HG02840 (cell line): Measurements from ENCODE around the gene SLC25A27.

Source experiments
- ATAC-seq: cut with Tn5 transposase; IDR thresholded peaks from one replicate; pipeline ENCODE4 v1.9.1; 2021; ENCODE audit warnings: mild to moderate bottlenecking, moderate library complexity, moderate number of reproducible peaks; ENCODE audit not compliant: unreplicated experiment, low FRiP score

SLC25A27 gene

DNA sequence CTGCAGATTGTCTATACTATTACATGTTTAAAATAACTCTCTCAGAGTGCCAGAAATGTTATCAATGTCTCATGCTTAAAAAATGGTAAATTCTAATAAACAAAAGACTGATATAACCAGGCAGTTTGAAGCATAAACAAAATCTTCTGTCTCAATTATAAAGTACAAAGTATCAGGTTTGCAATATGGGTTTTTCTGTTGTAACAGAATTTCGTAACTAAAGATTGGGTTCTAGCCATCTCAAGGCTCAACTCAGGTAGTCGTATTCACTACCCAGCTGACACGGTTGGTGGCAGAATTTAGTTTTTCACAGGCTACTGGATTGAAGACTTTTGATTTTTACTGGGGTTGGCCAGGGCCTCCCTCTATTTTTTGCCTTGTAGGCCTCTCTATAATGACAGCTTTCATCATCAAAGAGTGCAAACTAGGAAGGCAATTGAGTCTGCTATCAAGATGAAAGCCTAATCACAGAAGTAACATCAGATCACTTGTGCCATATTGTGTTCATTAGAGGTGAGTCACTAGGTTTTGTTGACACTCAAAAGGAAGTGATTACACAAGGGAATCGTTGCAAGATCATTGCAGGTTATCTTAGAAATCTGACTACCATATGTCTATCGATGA lies 3.8 kb upstream of the SLC25A27 start:
- no peak for ATAC-seq

DNA sequence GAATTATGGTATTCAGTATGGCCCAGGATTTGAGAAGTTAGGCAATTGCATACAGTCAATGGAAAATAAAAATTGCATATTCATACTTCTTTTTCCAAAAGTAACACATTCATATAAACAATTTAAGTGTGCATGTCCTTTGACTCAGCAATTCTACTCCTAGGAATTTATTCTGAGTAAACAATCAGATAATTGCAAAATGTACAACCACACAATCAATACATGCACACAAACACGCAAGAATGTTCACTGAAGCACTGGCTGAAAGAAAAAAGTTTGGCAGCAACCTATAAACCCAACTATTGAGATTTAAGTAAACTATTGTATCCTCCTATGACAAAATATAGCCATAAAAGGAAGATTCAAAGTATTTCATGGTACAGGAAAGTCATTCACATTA lies 1.8 kb upstream of the SLC25A27 start:
- no peak for ATAC-seq

DNA sequence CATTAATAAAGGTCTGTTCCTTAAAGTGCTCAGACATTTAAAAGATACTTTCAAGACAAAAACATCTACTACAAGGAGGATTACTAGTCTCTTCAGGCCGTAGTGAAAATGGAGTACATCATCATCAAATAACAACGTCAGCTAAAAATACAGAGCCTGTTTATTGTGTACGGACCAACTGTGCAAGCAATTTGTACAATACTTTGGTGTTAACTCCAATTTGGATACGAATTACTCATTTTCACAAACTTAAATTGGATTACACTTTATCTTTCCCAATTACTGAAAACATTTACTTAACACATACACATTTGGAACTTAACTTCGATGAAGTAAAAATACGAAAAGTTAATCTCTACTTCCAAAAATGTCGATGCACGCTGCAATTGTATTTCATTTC lies 959 bp upstream of the SLC25A27 start:
- ATAC-seq = no peak

DNA sequence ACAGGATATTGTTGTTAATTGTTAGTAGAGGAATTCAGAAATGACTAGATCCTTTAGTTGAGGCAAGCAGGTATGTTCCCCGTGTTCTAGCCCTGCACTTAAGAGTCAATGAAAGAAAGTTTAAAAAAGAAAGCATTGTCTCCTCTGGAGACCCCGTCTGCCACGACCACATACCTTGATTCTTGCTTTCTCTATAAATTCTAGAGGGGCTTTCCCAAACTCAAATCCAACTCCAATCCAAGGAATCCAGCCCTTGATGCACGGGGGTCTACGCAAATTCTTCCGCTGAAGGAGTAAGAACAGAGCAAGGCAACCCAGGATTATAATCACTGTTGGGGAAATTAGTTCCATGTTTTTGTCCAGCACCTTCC lies 558 bp upstream of the SLC25A27 start:
- ATAC-seq = no peak

DNA sequence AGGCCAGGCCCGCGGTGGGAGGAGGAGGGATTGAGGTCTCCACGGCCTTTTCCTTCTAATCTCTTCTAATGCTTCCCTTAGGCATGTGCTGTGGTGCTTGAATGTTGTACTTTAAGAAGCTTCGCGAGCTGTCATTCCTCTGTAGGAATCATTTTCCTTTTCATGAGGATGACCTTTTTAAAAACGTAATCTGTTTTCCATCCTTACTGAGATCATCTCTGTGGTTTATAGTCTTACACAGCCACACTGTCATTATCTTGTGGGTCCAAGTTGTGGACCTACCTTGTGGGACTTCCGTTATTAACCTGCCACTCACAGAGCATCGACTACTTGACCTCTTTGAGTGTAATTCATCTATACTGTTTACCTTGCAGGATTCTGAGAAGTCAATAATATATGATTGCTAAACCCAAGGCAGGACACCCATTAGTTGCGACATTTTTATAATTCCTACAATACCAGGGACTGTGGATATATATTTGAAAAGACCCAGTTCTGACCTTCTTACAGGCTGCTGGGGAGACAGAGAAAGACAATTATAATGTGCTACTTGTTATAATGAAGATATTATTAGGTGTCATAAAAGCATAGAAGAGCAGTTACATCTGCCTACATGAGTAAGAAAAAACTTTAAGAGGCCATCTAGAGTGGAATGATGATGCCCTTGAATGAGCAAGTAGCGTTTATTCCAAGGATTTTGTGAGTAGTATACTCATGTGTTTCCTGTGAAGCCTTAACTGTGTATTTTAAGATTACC lies 842 bp downstream of the SLC25A27 start:
- no peak for ATAC-seq

DNA sequence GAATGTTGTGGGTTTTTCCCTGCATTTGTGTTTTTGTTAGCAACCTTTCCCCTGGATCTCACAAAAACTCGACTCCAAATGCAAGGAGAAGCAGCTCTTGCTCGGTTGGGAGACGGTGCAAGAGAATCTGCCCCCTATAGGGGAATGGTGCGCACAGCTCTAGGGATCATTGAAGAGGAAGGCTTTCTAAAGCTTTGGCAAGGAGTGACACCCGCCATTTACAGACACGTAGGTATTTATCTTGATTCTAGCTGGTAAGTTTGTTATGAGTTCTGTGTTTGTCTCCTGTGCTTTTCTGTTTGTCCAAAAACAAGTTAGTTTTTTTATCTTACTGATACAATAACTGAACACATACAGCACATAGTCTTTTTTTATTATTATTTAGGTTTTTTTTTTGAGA lies 3.0 kb downstream of the SLC25A27 start:
- no peak for ATAC-seq

DNA sequence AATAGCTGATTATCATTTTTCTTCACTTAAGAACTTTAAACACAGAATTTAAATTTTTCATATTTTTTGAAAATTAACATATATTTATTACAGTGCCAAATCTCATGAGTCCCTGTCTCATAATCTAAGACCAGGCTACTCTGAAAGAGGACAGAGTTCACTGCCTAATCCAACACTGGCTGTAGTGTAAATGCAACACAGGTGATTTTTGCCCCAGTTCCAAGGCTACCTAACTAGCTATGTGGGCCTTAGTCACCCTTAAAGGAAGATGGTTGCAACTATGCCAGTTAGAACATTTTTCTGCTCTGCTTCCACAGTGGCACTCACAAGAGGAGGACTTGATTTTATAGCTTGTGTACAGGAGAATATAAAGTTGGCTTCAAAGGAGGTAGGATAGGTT lies 4.9 kb downstream of the SLC25A27 start:
- ATAC-seq = no peak

DNA sequence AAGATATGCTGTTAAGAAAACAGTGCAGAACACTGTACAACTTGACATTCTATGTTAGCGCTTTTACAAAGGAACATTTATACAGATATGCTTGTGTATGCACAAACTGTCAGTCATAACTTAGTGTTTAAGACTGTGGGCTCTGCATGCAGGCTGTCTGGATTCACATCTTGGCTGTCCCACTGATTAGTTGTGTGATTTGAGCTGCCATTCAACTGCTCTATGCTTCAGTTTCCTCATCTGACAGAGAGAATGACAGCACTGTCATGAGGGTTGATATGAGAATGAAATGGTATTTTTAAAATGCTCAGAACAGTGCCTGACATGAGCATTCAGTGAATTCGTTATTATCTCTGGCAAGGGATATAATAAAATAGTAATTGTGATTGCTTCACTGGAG lies 8.7 kb downstream of the SLC25A27 start:
- no peak for ATAC-seq

DNA sequence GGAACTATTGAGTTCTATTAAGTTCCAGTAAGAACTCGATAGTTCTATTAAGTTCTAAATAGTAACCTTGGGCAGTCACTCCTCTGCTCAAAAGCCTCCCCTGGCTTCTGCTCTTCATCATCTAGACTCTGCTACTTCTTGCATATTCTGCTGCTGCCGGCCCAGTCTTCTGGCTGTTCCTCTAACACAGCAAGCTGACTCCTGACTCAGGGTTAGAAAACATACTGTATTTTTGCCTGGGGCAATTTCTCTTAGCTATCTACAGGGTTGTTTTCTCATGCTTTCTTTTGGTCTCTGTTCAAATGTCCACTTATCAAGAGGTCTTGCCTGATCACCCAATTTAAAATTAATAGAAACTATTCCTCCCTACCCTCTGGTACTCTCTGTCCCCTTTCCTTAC lies 14.6 kb downstream of the SLC25A27 start:
- no peak for ATAC-seq

DNA sequence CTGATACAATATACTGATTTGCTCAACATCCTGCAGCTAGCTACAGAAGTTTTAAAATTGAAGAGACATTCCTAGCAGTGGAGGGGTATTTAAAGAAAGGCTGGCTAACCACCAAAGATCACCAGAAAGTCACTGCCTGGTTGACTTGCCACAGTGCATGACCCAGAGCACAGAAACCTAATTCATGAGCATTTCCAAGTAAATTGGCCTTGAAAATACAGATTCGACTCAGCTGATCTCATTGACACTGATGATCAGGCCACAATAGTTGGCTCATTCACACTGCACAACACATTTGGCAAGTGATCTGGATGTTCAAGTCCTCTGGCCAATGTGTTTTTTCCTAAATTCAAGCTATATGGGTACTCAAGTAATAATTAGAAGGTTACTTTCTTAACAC lies 21.6 kb downstream of the SLC25A27 start:
- ATAC-seq = no peak

DNA sequence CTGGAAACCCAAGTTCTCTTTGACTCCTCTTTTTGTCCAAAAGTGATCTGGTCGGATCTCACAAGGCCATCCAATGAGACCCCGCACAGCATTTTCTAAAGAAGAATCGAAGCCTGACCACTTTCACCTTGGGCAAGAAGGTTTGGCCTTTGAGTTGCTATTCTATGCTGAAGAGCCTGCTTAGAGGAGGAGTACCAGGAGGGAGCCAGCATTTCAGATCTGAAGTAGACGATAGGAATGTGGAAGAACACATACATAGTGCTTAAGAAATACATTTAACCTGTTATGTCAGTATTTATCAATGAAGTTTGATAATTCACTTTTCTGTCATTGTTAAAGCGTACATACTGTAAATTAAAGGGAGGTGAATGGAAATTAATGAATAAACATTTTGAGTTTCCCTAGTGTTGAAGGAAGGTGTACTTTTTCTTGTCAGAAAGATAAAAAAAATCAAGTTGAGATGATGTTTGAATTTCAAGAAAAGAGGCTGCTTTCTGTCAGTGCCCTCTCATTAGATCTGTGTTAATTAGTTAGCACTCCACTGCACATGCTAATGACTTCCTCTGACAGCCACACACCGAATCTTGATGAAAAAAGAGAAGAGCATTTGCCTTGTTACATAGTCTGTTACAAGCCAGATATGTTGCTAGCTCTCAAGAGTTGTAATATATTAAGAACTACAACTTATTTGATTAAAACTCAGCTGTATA lies 24.0 kb downstream of the SLC25A27 start:
- no peak for ATAC-seq

DNA sequence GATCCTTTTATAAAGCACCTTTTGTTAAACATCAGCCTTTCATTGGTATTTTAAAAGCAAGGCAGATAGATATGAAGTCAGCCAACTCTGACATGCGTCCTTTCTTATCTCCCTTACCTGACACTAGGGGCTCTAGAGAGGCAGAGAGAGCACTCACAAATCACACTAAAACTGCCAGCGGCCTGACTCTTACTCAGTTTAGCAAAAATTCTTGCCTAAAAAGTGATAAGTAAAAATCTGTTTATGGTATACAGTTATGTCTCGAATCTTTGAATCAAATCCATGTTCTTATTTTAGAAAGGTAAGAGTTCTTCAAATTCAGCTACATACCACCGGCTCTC lies 24.5 kb downstream of the SLC25A27 start:
- no peak for ATAC-seq

DNA sequence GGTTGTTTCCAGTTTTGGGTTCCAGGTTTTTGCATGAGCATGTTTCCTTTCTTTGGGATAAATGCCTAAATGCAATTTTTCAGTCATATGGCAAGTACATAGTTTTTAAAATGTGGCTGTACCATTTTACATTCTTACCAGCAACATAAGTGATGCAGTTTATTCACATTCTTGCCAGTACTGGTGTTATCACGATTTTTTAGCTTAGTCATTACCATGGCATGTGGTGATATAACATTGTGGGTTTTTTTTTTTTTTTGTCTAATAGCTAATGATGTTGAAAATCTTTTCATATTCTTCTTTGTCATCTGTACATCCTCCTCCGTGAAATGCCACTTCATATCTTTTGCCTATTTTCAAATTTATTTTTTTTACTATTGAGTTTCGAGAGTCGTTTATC lies 32.0 kb downstream of the SLC25A27 start:
- no peak for ATAC-seq

DNA sequence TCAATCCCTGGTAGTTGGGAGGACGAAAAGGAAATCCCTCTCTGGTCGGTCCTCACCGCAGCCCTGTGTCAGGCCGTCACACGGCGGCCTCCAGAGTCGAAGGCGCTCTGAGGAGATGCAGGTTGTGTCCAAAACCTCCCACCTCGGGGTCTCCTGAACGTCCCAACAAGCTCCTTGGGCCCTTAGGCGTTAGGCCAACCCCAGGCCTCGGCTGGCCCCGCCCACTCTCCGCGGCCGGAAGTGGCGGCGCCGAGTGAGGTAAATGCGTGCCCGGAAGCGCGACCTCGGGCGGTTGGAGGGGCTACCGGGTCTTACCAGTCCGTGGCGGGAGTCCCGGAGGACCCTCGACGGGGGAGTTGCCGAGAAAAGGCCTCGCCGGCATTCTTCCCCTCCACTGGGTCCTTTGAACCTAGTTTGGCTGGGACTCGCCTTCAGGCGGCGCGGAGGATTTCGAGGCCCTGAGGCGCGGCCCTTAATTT lies 34.9 kb downstream of the SLC25A27 start, which contains the start of gene TDRD6:
Gene TDRD6, plus strand, starts transcription at position 267 of the 479 bp plus-strand sequence. CDS start 244 bp downstream, outside the sequence.
- no peak for ATAC-seq

DNA sequence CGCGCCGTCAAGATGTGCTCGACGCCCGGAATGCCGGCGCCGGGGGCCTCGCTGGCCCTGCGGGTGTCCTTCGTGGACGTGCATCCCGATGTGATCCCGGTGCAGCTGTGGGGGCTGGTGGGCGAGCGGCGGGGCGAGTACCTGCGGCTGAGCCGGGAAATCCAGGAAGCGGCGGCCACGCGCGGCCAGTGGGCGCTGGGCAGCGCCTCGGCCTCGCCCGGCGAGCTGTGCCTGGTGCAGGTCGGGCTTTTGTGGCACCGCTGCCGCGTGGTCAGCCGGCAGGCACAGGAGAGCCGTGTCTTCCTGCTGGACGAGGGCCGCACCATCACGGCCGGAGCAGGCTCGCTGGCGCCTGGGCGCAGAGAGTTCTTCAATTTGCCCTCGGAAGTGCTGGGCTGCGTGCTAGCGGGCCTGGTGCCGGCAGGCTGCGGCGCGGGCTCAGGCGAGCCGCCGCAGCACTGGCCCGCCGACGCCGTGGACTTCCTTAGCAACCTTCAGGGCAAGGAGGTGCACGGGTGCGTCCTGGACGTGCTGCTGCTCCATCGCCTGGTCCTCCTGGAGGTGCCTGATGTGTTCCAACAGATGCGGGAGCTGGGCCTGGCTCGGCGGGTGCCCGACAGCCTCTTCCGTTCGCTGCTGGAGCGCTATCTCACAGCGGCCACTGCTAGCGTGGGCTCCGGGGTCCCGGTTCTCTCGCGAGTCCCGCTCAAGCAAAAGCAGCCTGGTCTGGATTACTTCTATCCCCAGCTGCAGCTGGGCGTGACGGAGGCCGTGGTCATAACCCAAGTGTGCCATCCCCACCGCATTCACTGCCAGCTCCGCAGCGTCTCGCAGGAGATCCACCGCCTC lies 35.6 kb downstream of the SLC25A27 start:
- no peak for ATAC-seq

DNA sequence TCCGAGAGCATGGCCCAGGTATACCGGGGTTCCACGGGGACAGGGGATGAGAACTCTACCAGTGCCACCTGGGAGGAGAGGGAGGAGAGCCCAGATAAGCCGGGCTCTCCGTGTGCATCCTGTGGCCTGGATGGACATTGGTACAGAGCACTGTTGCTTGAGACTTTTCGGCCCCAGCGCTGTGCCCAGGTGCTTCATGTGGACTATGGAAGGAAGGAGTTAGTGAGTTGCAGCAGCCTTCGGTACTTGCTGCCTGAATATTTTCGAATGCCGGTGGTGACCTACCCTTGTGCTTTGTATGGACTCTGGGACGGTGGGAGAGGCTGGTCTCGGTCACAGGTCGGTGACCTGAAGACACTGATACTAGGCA lies 36.2 kb downstream of the SLC25A27 start:
- no peak for ATAC-seq

DNA sequence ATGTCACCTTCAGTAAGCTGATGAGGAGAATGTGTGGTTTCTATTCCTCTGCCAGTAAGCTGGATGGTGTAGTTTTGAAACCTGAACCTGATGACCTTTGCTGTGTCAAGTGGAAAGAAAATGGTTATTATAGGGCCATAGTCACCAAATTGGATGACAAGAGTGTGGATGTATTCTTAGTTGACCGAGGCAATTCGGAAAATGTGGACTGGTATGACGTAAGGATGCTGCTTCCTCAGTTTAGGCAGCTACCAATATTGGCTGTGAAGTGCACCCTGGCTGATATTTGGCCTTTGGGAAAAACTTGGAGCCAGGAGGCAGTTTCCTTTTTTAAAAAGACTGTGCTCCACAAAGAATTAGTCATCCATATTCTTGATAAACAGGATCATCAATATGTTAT lies 36.9 kb downstream of the SLC25A27 start:
- ATAC-seq = no peak

DNA sequence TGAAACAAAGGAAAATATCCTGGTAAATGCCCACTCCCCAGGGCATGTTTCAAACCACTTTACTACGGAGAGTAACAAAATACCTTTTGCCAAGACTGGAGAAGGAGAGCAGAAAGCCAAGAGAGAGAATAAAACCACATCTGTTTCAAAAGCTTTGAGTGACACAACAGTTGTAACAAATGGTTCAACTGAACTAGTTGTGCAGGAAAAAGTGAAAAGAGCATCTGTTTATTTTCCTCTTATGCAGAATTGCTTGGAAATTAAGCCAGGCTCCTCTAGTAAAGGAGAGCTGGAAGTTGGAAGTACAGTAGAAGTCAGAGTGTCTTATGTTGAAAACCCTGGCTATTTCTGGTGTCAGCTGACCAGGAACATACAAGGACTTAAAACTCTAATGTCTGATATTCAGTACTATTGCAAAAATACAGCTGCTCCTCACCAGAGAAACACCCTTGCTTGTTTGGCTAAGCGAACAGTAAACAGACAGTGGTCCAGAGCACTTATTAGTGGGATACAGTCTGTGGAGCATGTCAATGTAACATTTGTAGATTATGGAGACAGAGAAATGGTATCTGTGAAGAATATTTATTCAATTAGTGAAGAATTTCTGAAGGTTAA lies 37.5 kb downstream of the SLC25A27 start:
- ATAC-seq = no peak

DNA sequence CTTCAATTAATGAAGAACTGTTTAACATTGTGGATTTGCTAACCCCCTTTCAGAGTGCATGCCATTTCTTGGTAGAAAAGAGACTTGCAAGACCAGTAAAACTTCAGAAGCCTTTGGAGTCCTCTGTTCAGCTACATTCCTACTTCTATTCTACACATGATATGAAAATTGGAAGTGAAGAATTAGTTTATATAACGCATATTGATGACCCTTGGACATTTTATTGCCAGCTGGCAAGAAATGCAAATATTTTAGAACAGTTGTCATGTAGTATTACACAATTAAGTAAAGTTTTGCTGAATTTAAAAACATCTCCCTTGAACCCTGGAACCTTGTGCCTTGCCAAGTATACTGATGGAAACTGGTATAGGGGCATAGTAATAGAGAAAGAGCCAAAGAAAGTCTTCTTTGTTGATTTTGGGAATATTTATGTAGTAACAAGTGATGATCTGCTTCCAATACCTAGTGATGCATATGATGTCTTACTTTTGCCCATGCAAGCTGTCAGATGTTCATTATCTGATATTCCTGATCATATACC lies 38.2 kb downstream of the SLC25A27 start:
- ATAC-seq = no peak

DNA sequence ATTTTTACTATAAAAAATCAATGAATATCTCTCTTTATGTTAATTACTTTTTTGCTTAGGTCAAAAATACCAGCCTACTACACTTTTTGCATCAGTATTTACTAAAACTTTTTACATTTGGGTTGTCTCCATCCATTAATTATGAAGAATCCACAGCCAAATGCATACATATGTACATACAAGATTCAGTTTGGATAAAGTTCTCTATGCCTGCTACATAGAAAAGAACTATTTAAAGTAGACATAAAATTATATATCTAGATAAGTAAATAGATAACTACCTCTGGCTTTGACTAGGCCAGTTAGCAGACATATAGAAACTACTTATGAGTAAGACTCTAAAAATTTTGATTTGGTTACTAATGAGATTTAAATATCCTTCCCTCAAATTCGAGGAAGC lies 47.2 kb downstream of the SLC25A27 start:
- ATAC-seq = no peak
